NCI-H2107 (cell line): ENCODE measurements around the gene CAPN2.
"Not testable (repeated sequence)": the region's sequence is repeated elsewhere in the genome, so short reads cannot be mapped to it uniquely, and the experiment has no call there.

Experiments used
- DNase-seq: peaks from one replicate; lab custom pipeline; 2025; lab: John Stamatoyannopoulos, UW

Gene CAPN2

GRCh38 chr1:223792046-223792445 lies 79.7 kb downstream of the CAPN2 start:
- DNase-seq: no peak

- no peak for DNase-seq
Measured at GRCh38 chr1:223793716-223794115, 81.4 kb downstream of the CAPN2 start.

GRCh38 chr1:223794136-223794880 lies 82.0 kb downstream of the CAPN2 start:
- no peak for DNase-seq

- DNase-seq: no peak
Measured at GRCh38 chr1:223796210-223796609, 83.9 kb downstream of the CAPN2 start.

GRCh38 chr1:223802032-223802431 lies 89.7 kb downstream of the CAPN2 start:
- no peak for DNase-seq

- no peak for DNase-seq
Measured at GRCh38 chr1:223802602-223803001, 90.3 kb downstream of the CAPN2 start.

GRCh38 chr1:223803211-223803610 lies 90.9 kb downstream of the CAPN2 start:
- DNase-seq: no peak

GRCh38 chr1:223809905-223810304 lies 97.6 kb downstream of the CAPN2 start:
- DNase-seq: not testable (repeated sequence)

GRCh38 chr1:223810586-223810985 lies 98.2 kb downstream of the CAPN2 start:
- no peak for DNase-seq

- DNase-seq: no peak
Measured at GRCh38 chr1:223811634-223812101, 99.3 kb downstream of the CAPN2 start.

- DNase-seq: no peak
Measured at GRCh38 chr1:223813645-223814044, 101.3 kb downstream of the CAPN2 start.

- no peak for DNase-seq
Measured at GRCh38 chr1:223815020-223815853, 102.9 kb downstream of the CAPN2 start.

GRCh38 chr1:223815865-223816264 lies 103.5 kb downstream of the CAPN2 start:
- DNase-seq: no peak

GRCh38 chr1:223817265-223817664 lies 104.9 kb downstream of the CAPN2 start:
- DNase-seq: not testable (repeated sequence)

- no peak for DNase-seq
Measured at GRCh38 chr1:223819730-223820514, 107.6 kb downstream of the CAPN2 start.

GRCh38 chr1:223820515-223820858 lies 108.1 kb downstream of the CAPN2 start:
- no peak for DNase-seq

GRCh38 chr1:223820971-223821370 lies 108.6 kb downstream of the CAPN2 start:
- no peak for DNase-seq

GRCh38 chr1:223824287-223824686 lies 111.9 kb downstream of the CAPN2 start:
- no peak for DNase-seq

GRCh38 chr1:223824712-223825111 lies 112.4 kb downstream of the CAPN2 start:
- no peak for DNase-seq
